HG03103 (cell line): Measurements from ENCODE around the gene INO80D.

Source experiments
- ATAC-seq: cut with Tn5 transposase; IDR thresholded peaks from one replicate; pipeline ENCODE4 v1.9.1; 2021; ENCODE audit warnings: low read depth; ENCODE audit not compliant: unreplicated experiment

INO80D gene

DNA sequence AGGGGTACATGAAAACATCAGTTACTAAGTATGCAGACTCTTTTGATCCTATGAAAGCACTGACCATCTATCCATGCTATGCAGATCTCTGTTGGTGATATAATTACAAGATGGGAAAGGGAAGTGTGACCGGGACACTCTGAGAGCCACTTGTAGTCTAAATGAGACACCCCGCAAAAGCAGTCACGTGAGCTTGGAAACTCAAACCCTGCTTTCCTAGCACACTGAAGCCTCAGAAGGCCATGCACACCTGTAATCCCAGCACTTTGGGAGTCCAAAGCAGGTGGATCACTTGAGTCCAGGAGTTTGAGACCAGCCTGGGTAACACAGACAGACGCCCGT lies 137.5 kb downstream of the INO80D start:
- no peak for ATAC-seq

DNA sequence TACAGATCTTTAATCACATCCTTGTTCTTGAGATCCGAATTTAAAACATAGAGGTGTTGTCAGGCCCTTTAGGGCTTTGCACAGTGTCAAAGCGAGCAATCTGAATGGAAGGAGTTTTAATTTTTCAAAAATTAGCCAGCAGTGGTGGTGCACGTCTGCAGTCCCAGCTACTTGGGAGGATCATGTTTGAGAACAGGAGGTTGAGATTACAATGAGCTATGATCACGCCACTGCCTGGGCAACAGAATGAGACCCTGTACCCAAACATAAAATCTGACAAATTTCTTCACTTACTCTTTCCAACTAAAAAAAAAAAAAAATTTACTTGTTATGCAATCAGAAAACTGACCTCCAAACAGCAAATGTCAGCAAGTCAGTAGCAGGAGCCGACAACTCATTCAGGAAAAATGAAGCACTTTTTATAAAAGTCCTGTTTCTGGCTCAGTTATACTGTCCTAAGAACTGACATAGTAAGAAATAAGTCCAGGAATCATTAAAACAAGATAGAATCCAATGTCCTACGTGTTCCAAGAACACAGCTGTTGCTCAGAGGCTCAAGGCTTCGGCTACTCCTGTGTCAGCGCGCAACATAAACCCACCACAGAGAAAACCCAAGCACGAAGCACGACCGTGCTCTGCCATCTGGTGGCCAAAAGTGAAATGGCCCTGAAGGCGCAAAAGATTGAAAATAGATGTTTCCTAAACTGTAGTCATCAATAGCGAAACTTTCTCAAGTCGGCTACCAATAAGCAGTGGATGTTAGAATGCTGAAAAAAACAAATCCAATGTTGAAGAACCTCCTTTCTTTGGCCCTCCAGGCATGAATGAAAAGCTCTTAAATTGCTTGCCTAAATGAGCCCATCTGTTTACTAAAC lies 138.1 kb downstream of the INO80D start:
- peak; percentile 97 for ATAC-seq

DNA sequence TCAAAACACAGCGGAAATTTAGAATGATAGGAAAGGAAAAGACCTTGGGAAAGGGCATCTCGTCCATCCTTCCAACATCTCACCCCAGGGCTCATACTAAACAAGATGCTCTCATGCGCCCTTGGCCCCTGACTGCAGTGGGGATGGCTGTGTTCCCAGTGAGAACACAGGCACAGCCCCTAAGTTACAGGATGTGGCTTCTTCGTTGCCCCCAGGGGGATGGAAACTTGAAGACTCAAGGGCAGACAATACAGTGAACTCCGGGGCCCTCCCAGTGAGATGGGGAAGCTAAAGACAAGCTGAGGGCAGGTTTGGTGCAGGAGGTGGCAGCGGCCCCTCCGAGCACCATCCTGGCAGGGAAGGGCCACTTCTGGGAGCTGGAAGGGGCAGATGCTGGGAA lies 139.7 kb downstream of the INO80D start:
- ATAC-seq = no peak
